HEK293 (cell line): Measurements from ENCODE around the gene TTLL10.

Source experiments
- ZNF660 ChIP-seq: fragments of 450-650 bp; IDR thresholded peaks from 2 replicates; pipeline ENCODE4 v1.5.1; 2018; ENCODE audit warnings: missing biosample characterization, mild to moderate bottlenecking, missing genetic modification characterization
- TF ChIP-seq, protein P1 (sequence below): fragments of 450-650 bp; formaldehyde crosslinking; IDR thresholded peaks from 2 replicates; pipeline ENCODE4 v1.5.1; 2016; ENCODE audit warnings: missing biosample characterization, missing genetic modification characterization

GRCh38 chr1:1210726-1211540 is 37.3 kb downstream of the TTLL10 start:
- TF ChIP-seq ZNF660 (tag by site-specific recombination): no peak
- TF ChIP-seq, protein P1, sequence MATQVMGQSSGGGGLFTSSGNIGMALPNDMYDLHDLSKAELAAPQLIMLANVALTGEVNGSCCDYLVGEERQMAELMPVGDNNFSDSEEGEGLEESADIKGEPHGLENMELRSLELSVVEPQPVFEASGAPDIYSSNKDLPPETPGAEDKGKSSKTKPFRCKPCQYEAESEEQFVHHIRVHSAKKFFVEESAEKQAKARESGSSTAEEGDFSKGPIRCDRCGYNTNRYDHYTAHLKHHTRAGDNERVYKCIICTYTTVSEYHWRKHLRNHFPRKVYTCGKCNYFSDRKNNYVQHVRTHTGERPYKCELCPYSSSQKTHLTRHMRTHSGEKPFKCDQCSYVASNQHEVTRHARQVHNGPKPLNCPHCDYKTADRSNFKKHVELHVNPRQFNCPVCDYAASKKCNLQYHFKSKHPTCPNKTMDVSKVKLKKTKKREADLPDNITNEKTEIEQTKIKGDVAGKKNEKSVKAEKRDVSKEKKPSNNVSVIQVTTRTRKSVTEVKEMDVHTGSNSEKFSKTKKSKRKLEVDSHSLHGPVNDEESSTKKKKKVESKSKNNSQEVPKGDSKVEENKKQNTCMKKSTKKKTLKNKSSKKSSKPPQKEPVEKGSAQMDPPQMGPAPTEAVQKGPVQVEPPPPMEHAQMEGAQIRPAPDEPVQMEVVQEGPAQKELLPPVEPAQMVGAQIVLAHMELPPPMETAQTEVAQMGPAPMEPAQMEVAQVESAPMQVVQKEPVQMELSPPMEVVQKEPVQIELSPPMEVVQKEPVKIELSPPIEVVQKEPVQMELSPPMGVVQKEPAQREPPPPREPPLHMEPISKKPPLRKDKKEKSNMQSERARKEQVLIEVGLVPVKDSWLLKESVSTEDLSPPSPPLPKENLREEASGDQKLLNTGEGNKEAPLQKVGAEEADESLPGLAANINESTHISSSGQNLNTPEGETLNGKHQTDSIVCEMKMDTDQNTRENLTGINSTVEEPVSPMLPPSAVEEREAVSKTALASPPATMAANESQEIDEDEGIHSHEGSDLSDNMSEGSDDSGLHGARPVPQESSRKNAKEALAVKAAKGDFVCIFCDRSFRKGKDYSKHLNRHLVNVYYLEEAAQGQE (tag by site-specific recombination): no peak
